Activated CD4-positive, alpha-beta T cell treated with anti-CD3 and anti-CD28 coated beads, Interleukin-2, amount 50 U/mL, for 1 hour (primary cell): Measurements from ENCODE around the gene MKNK2.
A peak's percentile ranks its signal among the peaks of the same experiment; 100 is the strongest.

Experiments
- DNase-seq: peaks from one replicate; pipeline ENCODE4 v3.0.0-alpha.2; 2020

MKNK2 gene

GRCh38 chr19:2056837-2057192, 5.8 kb upstream of the MKNK2 start:
- no peak for DNase-seq

- DNase-seq = no peak
These were observed 5.1 kb upstream of the MKNK2 start for GRCh38 chr19:2055931-2056836.

GRCh38 chr19:2054763-2055162, 3.7 kb upstream of the MKNK2 start:
- DNase-seq = no peak

GRCh38 chr19:2053601-2054389, 2.8 kb upstream of the MKNK2 start:
- DNase-seq = no peak

- DNase-seq = peak; percentile 40
These were observed 995 bp upstream of the MKNK2 start for GRCh38 chr19:2051773-2052704.

- no peak for DNase-seq
These were observed 574 bp downstream of the MKNK2 start for GRCh38 chr19:2050349-2050990.

GRCh38 chr19:2049741-2050348, 1.2 kb downstream of the MKNK2 start:
- DNase-seq = peak; percentile 53

- no peak for DNase-seq
These were observed 1.9 kb downstream of the MKNK2 start for GRCh38 chr19:2048959-2049740.

GRCh38 chr19:2048104-2048958, 2.7 kb downstream of the MKNK2 start:
- no peak for DNase-seq

GRCh38 chr19:2047449-2048103, 3.5 kb downstream of the MKNK2 start:
- no peak for DNase-seq

GRCh38 chr19:2047076-2047448, 4.0 kb downstream of the MKNK2 start:
- no peak for DNase-seq

GRCh38 chr19:2046046-2046907, 4.8 kb downstream of the MKNK2 start:
- no peak for DNase-seq

GRCh38 chr19:2045501-2046045, 5.5 kb downstream of the MKNK2 start:
- no peak for DNase-seq

- DNase-seq = no peak
These were observed 6.1 kb downstream of the MKNK2 start for GRCh38 chr19:2044709-2045500.

GRCh38 chr19:2043961-2044708, 6.9 kb downstream of the MKNK2 start:
- DNase-seq = no peak

- no peak for DNase-seq
These were observed 7.8 kb downstream of the MKNK2 start for GRCh38 chr19:2043251-2043641.
